H1 (cell line): ENCODE measurements around the gene TM9SF1.

Source experiments
- BRCA1 ChIP-seq: IDR thresholded peaks from 2 replicates; pipeline ENCODE4 v1.6.1; 2012; ENCODE audit warnings: low read depth, low read length, improper control_type of control experiment
- CTCF ChIP-seq, 3 experiments: IDR thresholded peaks; 1 replicate in 2 of 3; 2 replicates in 1 of 3; pipeline versions ENCODE4 v1.5.1 to v1.6.1; 2011; ENCODE audit warnings: low read length in 3 of 3, mild to moderate bottlenecking in 3 of 3, inconsistent platforms in 2 of 3, low read depth in 1 of 3, moderate library complexity in 1 of 3; ENCODE audit not compliant: insufficient read depth in 1 of 3; ENCODE audit errors: control extremely low read depth in 1 of 3
- EP300 ChIP-seq, 2 experiments: IDR thresholded peaks; 1 replicate in 1 of 2; 2 replicates in 1 of 2; pipeline ENCODE4 v1.6.1; 2011 to 2012; ENCODE audit warnings: low read depth in 2 of 2, low read length in 2 of 2, mild to moderate bottlenecking in 2 of 2, borderline replicate concordance in 1 of 2, inconsistent platforms in 1 of 2, moderate library complexity in 1 of 2
- EZH2 ChIP-seq: fragments of 200-600 bp; sonication (generic); IDR thresholded peaks from 2 replicates; pipeline ENCODE4 v1.7.1; 2012; ENCODE audit warnings: low read depth, mild to moderate bottlenecking, moderate library complexity, low read length, inconsistent platforms; ENCODE audit not compliant: severe bottlenecking
- FOSL1 ChIP-seq: IDR thresholded peaks from 2 replicates; pipeline ENCODE4 v1.6.1; 2011; ENCODE audit warnings: mild to moderate bottlenecking, low read depth, low read length, moderate library complexity; ENCODE audit not compliant: insufficient read depth
- JUN ChIP-seq: IDR thresholded peaks from 2 replicates; pipeline ENCODE4 v1.6.1; 2011; ENCODE audit warnings: low read depth, mild to moderate bottlenecking, improper control_type of control experiment, low read length
- JUND ChIP-seq: IDR thresholded peaks from 2 replicates; pipeline ENCODE4 v1.6.1; 2011; ENCODE audit warnings: mild to moderate bottlenecking, improper control_type of control experiment, low read length
- MAFK ChIP-seq: IDR thresholded peaks from 2 replicates; pipeline ENCODE4 v1.6.1; 2012; ENCODE audit warnings: low read depth, mild to moderate bottlenecking, improper control_type of control experiment, low read length
- NRF1 ChIP-seq: IDR thresholded peaks from 2 replicates; pipeline ENCODE4 v1.6.1; 2011; ENCODE audit warnings: mild to moderate bottlenecking, low read depth, low read length, improper control_type of control experiment
- POLR2A ChIP-seq, 2 experiments: IDR thresholded peaks; 1 replicate in 1 of 2; 2 replicates in 1 of 2; pipeline ENCODE4 v1.6.1; 2011; ENCODE audit warnings: low read depth in 2 of 2, low read length in 2 of 2, mild to moderate bottlenecking in 2 of 2; ENCODE audit errors: control extremely low read depth in 1 of 2
- POLR2AphosphoS5 ChIP-seq: IDR thresholded peaks from 2 replicates; pipeline ENCODE4 v1.6.1; 2011; ENCODE audit warnings: low read depth, low read length
- RAD21 ChIP-seq, 2 experiments: IDR thresholded peaks in 1 of 2; conservative IDR thresholded peaks in 1 of 2; 2 replicates each; pipeline ENCODE4 v1.6.1; 2011; ENCODE audit warnings: low read depth in 2 of 2, low read length in 2 of 2, improper control_type of control experiment in 1 of 2, inconsistent platforms in 1 of 2, mild to moderate bottlenecking in 1 of 2, moderate library complexity in 1 of 2
- SUZ12 ChIP-seq: fragments of 200-600 bp; sonication (generic); IDR thresholded peaks from 2 replicates; pipeline ENCODE4 v1.6.1; 2012; ENCODE audit warnings: mild to moderate bottlenecking, inconsistent platforms, low read length, moderate library complexity, mixed read lengths
- TCF12 ChIP-seq: IDR thresholded peaks from 2 replicates; pipeline ENCODE4 v1.6.1; 2011; ENCODE audit warnings: low read depth, mild to moderate bottlenecking, low read length

DNA sequence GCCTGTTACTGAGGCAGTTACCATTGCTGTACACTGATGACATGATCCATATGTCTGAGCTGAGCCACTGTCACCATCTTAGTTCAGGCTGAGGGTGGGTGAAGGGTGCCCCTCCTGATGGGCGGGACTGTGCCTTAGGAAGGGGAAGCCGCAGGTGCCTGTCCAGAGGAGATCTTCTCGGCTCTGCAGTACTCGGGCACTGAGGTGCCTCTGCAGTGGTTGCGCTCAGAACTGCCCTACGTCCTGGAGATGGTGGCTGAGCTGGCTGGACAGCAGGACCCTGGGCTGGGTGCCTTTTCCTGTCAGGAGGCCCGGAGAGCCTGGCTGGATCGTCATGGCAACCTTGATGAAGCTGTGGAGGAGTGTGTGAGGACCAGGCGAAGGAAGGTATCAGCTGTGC lies 44.2 kb downstream of the TM9SF1 start:
- TF ChIP-seq CTCF (IDR thresholded peaks at IDR 0.05; ENCODE audit: control extremely low read depth in 1 of 3, insufficient read depth in 1 of 3, low read depth in 1 of 3, low read length in 3 of 3): no peak
- TF ChIP-seq RAD21 (IDR thresholded peaks at IDR 0.05 in 1 of 2, conservative IDR thresholded peaks at IDR 0.05 in 1 of 2; ENCODE audit: low read depth in 2 of 2, low read length in 2 of 2): no peak
- no peak for TF ChIP-seq EZH2
- no peak for TF ChIP-seq FOSL1
- no peak for TF ChIP-seq POLR2A (IDR thresholded peaks at IDR 0.05; ENCODE audit: control extremely low read depth in 1 of 2, low read depth in 2 of 2, low read length in 2 of 2)
- no peak for TF ChIP-seq POLR2AphosphoS5
- no peak for TF ChIP-seq BRCA1
- no peak for TF ChIP-seq SUZ12
- TF ChIP-seq MAFK: no peak
- TF ChIP-seq TCF12: no peak
- no peak for TF ChIP-seq EP300 (IDR thresholded peaks at IDR 0.05; ENCODE audit: borderline replicate concordance in 1 of 2, low read depth in 2 of 2, low read length in 2 of 2)
- no peak for TF ChIP-seq JUN
- no peak for TF ChIP-seq NRF1
- TF ChIP-seq JUND: no peak
